ENCODE measurements around the gene TRAF2.

The TRAF2 gene

DNA sequence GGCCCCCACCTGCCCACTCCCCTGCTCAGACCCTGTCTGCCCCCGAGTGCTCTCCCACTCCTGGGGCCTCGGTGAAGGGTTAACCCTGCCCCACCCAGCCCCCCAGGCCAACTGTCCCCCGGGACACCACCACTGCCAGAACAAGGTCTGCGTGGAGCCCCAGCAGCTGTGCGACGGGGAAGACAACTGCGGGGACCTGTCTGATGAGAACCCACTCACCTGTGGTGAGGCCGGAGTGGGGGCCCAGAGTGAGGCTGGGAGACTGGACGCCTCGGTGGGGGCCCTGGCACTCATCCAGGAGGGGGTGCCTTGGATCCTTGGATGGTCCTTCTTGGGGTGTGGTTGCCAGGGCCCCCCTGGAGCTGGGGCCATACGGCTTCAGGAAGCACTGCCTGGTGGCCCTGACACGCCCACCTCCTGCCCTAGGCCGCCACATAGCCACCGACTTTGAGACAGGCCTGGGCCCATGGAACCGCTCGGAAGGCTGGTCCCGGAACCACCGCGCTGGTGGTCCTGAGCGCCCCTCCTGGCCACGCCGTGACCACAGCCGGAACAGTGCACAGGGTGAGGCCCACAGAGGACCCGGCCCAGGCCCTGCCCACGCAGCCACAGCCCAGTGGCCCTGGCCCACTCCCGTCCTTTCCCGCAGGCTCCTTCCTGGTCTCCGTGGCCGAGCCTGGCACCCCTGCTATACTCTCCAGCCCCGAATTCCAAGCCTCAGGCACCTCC is 32.0 kb upstream of the TRAF2 start:
- TF ChIP-seq, protein P1, sequence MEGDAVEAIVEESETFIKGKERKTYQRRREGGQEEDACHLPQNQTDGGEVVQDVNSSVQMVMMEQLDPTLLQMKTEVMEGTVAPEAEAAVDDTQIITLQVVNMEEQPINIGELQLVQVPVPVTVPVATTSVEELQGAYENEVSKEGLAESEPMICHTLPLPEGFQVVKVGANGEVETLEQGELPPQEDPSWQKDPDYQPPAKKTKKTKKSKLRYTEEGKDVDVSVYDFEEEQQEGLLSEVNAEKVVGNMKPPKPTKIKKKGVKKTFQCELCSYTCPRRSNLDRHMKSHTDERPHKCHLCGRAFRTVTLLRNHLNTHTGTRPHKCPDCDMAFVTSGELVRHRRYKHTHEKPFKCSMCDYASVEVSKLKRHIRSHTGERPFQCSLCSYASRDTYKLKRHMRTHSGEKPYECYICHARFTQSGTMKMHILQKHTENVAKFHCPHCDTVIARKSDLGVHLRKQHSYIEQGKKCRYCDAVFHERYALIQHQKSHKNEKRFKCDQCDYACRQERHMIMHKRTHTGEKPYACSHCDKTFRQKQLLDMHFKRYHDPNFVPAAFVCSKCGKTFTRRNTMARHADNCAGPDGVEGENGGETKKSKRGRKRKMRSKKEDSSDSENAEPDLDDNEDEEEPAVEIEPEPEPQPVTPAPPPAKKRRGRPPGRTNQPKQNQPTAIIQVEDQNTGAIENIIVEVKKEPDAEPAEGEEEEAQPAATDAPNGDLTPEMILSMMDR (conservative IDR thresholded peaks at IDR 0.05; ENCODE audit: control insufficient read depth, insufficient read depth, low read depth, low read length) = no peak
- no peak overlapping the region for H3K4me3 ChIP-seq (ENCODE audit: control insufficient read depth, low read depth, low read length)
- no peak for DNase-seq (ENCODE audit: low read depth)

- no peak overlapping the region for H3K4me3 ChIP-seq (ENCODE audit: control insufficient read depth, low read depth, low read length)
- TF ChIP-seq, protein P1 (conservative IDR thresholded peaks at IDR 0.05; ENCODE audit: control insufficient read depth, insufficient read depth, low read depth, low read length) = no peak
- no peak for DNase-seq (ENCODE audit: low read depth)
These were observed 31.4 kb upstream of the TRAF2 start for GRCh38 chr9:136854842-136855460.

GRCh38 chr9:136855461-136856078 is 30.7 kb upstream of the TRAF2 start:
- TF ChIP-seq, protein P1 (conservative IDR thresholded peaks at IDR 0.05; ENCODE audit: control insufficient read depth, insufficient read depth, low read depth, low read length) = no peak

DNA sequence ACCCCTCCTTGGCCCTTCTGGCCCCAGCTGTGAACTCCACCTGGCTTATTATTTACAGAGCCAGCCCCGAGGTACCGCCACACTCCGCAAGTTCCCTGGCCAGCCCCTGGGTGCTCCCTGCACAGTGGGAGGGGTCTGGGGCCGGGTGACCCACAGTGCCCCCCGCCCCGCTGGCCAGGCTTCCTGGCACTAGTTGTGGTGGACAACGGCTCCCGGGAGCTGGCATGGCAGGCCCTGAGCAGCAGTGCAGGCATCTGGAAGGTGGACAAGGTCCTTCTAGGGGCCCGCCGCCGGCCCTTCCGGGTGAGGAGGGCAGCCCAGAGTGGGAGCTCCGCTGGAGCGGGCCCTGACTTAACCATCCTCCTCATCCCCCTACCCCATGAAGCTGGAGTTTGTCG is 30.2 kb upstream of the TRAF2 start:
- TF ChIP-seq, protein P1 (conservative IDR thresholded peaks at IDR 0.05; ENCODE audit: control insufficient read depth, insufficient read depth, low read depth, low read length) = no peak
- no peak overlapping the region for H3K4me3 ChIP-seq (ENCODE audit: control insufficient read depth, low read depth, low read length)
- DNase-seq (ENCODE audit: low read depth) = no peak

More at GRCh38 chr9:136855461-136856078, 30.7 kb upstream of the TRAF2 start:
- no peak for DNase-seq (ENCODE audit: low read depth)
- H3K4me3 ChIP-seq (ENCODE audit: control insufficient read depth, low read depth, low read length) = no peak overlapping the region

DNA sequence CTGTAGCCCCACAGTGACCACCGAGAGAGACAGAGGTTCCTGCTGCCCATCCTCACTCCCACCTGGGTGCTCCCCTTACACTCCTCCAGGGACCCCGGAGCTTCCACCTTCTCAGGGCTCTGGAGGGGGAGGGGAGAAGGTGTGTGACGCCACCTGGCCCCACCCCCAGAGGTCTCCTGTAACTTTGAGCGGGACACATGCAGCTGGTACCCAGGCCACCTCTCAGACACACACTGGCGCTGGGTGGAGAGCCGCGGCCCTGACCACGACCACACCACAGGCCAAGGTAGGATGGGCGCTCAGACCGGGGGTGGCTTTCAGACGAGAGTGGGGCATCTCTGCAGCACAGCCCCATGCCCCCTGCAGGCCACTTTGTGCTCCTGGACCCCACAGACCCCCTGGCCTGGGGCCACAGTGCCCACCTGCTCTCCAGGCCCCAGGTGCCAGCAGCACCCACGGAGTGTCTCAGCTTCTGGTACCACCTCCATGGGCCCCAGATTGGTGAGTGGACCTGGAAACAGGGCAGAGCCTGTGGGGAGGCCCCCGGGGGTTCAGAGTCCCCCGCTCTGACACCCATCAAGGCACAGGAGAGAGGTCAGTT is 29.7 kb upstream of the TRAF2 start:
- no peak for DNase-seq (ENCODE audit: low read depth)

DNA sequence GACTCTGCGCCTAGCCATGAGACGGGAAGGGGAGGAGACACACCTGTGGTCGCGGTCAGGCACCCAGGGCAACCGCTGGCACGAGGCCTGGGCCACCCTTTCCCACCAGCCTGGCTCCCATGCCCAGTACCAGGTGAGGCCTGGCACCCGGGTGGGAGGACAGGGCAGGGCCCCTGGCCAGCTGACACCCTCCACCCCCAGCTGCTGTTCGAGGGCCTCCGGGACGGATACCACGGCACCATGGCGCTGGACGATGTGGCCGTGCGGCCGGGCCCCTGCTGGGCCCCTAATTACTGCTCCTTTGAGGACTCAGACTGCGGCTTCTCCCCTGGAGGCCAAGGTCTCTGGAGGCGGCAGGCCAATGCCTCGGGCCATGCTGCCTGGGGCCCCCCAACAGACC is 29.1 kb upstream of the TRAF2 start:
- H3K4me3 ChIP-seq (ENCODE audit: control insufficient read depth, low read depth, low read length) = no peak overlapping the region
- no peak for DNase-seq (ENCODE audit: low read depth)
- TF ChIP-seq, protein P1 (conservative IDR thresholded peaks at IDR 0.05; ENCODE audit: control insufficient read depth, insufficient read depth, low read depth, low read length) = no peak

More for the DNA sequence above, 29.7 kb upstream of the TRAF2 start:
- H3K4me3 ChIP-seq (ENCODE audit: control insufficient read depth, low read depth, low read length) = no peak overlapping the region
- TF ChIP-seq, protein P1 (conservative IDR thresholded peaks at IDR 0.05; ENCODE audit: control insufficient read depth, insufficient read depth, low read depth, low read length) = no peak

Data from fibroblast of mammary gland (primary cell).